HG03571 (cell line): ENCODE results near the gene RAD51AP2.
"Not testable (repeated sequence)": the region's sequence is repeated elsewhere in the genome, so short reads cannot be mapped to it uniquely, and the experiment has no call there.

Experiments used
- ATAC-seq: cut with Tn5 transposase; IDR thresholded peaks from one replicate; pipeline ENCODE4 v1.9.1; 2021; ENCODE audit not compliant: unreplicated experiment

RAD51AP2 gene

DNA sequence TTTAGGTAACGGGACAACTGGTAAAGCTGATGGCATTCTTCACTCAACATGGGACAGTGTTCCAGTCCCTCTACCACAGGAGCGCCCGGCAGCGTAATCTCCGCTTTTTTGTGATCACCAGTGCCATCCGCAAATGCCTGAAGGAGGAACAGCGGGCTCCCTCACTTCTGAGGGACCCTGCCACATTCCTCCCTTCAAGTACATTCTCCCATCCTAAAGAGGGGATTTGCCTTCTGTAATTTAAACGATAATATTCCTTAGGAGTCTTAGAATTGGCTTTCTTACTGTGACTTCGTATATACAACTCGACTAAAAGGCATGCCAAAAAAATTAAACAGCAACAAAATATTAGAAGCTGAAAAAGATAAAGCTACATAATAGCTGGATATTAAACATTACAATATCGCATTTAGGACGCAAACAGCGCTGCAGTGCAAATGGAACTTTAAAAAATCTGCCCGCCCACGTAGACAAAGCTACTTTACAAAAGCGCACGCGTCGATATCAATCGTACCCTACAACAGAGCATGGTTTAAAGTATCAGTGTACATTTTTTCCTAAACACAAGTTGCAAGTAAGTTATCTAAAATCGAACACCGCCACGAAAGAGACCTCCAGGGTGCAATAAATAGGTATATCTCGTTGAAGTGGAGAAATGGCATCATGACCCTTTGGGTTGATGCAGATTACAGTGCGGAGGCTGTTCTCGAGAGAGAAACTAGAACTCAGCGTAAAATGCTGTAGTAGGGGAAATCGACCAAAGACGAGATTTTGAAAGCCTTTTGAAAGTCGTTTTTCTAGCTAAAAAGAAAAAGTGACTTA, 20.0 kb upstream of the RAD51AP2 start:
- ATAC-seq = no peak

DNA sequence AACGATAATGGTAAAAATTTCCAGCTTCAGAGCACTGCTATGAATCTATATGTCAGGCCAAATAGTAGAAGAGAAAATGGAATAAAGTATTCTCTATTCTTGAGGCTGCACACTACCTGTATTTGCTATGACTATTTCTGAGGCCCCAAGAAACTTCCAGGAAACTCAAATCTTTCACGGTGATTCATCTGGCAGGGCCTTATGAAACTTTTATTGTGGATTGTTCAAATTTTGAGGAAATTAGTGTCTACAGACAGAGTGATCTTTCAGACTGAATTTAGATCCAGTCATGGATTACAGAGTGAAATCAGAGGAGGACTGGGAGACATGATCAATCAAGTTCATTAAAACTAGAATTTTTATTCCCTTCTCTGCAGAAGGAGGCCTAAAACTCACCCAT, 18.2 kb upstream of the RAD51AP2 start:
- no peak for ATAC-seq

DNA sequence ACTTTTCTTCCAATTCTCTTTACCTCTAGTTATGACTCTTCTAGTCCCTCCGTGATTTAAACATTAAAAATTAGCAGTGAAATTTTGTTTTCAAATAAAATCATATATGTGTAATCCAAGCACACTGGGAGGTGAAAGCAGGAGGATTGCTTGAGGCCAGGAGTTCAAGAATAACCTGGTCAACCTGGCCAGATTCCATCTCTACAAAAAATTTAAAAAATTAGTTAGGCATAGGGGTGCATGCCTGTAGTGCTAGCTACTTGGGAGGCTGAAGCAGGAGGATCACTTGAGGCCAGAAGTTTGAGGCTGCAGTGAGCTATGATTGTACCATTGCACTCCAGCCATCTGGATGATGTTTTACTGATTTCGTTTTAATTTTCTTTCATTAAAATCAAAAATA, 15.3 kb upstream of the RAD51AP2 start:
- no peak for ATAC-seq

DNA sequence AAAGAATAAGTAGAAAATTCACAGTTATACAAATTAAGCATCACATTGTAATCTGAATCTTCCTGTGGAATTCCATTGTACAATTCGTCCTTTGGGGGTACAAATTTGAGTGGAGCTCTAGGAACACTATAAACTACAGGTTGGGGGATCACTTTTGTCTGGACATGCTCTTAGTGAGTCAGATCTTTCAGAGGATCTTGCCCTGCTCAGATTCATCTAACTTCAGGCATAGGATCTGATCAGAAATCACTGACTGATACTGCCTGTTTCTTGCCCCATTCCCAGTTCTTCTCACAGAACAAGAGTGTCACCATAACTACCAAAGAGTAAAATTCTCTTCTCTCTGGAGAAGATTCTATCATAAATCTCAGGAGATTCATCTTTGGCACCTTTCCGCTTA, 11.5 kb upstream of the RAD51AP2 start:
- ATAC-seq = no peak

DNA sequence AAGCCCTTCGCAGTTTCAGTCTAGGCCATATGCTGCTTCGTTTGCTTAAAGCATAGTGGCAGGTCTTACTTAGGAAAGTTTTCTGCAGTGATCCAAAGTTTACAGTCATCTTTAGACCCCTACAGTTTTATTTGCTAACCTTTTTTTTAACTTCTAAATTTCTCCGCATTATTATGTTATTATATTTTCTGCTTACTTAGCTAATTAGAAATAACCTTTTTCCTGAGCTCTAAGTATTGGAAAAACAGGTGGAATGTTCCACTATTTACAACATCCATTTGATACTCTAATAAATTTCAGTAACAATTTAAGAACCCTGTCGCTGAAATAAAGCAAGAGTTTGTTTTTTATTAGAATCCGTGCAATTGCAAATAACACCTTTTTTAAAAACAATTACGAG, 4.1 kb upstream of the RAD51AP2 start:
- no peak for ATAC-seq

DNA sequence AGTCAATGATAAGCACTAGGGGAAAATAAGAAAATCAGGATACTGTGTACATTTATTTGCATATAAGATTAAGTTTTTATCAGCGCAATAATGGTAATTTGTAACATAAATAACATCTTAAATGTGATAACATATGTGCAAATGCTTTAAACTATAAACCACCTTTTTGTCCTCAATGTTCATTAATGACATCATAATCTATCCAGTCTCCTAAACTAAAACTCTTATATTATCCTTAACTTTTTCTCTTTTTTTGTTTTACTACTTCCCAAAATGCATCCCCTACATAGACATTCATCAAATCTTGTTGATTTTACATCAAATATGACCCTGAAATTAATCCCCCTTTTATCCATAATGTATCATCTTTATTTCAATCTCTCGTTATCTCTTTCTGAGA, 3.4 kb upstream of the RAD51AP2 start:
- no peak for ATAC-seq

DNA sequence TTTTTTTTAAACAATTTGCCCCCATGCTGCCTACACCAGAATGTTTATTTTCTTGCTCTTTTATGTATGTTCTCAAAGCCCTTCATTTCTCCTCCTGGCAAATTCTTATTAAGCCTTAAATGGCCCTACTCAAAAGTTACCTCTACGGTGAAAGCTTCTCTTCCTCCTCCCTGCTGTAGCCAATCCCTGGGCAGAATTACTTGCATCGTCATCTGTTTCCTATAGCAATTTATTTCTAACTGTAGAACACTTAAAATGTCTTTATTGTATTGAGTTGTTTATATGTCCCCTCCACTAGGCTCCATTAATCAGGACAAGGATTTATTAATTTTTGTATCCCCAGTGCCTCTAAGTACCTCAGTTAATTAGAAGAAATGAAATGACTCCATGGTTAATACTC, 2.5 kb upstream of the RAD51AP2 start:
- peak; percentile 42 for ATAC-seq

DNA sequence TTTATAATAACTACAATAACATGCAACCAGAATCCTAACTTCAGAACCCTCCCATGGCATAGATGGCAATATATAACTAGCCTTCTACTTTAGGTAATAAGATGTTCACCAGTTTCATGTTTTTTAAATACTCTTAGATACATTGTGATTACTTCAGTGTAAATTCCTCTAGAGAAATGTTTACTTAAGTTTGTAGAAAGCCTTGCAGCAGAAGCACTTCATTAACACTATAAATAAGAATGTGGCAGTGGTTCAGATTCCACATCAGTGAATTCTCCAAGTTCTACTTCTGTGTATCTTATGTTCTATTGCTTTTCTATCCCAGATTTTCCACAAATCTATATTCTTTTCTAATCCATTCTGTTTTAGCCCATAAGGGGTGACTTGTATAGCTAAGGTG, 1.2 kb upstream of the RAD51AP2 start:
- no peak for ATAC-seq

DNA sequence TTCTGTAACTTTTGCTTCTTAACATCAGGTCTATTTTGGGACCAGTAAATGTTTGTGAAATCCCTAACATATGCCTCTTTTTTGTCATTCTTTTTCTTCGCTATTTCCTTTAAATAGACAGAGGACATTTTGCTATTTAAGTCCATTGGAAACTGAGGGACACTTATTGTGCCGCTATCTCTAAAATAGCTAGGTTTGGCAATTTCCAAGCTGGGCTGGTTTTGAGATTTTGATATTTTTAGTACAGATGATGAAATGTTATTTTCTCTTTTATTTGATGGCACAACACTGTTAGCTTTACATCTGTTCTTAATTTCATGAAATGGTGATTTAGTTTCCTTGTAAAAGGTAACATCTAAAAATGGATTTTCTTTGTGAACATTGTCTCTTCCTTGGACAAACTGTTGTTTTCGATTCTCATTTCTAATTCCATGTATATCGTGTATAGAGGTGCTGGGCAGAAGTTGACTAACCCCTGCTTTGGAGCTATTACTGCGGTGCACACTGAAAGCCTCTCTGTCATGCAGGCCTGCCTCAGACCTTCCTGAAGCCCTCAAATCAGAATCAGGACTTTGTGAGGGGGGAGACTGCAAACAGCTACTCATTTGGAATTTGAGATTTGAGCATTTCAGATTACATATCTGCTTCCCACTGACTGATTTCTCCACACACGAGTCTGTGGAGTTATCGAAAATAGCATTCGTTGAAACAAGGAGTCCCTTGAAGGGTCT, 594 bp downstream of the RAD51AP2 start:
- ATAC-seq = peak; percentile 2

DNA sequence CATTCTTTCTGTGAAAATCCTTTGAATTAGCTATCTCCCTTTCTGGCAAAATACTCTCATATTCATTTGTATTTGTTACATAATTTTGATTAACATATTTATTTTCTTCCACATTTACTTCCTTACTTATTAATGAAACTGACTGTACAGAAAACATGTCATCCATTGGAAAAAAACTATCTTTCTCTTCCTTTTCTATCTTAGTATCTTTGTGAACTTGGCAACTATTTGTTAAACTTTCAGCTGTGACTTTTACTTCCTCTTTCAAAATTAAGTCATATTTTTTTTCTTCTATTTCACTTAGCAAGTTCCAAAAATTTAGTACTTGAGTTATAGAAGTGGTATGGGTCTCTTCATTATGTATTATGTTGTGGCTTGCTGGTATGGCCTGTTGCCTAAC, 2.6 kb downstream of the RAD51AP2 start:
- peak; percentile 33 for ATAC-seq

DNA sequence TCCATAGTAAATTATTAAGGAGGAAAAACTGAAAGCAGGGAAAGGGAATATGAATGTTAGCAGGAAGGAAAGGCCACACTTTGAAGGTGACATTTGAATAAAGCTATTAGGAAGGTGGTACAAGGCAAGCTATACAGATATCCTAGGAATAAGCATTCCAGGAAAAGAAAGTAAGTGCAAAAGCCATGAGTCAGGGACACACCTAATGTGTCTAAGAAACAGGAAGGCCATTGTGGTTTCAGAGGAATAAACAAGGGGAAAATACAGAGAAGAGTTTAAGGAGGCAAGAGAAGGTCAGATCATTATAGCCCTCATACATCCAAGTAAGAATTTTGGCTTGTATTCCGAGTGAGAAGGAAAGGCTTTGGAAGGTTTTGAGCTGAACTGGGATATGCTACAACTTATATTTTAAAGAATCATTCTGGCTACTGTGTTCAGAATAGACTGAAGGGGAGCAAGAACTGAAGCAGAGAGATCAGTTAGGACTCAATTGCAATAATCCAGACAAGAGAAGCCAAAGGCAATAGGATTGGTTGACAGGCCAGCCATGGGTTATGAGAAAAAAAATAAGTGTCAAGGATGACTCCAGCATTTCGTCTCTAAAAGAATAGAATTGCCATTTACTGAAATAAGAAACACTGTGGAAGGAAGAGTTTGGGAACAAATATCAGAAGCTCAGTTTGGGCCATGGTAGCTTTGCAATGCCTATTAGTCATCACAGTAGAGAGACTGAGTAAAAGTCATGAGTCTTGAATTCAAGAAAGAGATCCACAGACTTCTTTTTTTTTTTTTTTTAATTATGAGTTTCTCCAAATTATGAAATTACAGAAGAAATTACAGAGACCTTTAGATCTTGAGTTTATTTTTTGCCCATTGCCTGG, 11.3 kb downstream of the RAD51AP2 start:
- no peak for ATAC-seq

DNA sequence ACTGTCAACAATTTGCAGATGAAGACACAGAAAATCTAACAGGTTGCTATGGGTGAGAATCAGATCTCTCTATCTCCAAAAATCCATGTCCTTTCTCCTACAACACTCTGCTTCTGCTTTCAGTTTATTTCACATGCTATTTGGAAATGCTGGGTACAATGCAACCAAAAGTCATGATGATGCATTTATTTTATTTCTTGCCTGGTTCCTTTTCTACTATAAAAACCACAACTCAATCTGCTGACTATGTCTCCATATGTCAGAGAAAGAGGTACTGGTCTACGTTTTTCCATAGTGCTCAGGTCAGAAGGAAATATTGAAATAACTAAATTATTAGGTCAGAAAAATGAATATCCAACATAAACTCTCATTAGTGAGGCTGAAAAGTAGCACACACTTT, 20.5 kb downstream of the RAD51AP2 start:
- no peak for ATAC-seq

DNA sequence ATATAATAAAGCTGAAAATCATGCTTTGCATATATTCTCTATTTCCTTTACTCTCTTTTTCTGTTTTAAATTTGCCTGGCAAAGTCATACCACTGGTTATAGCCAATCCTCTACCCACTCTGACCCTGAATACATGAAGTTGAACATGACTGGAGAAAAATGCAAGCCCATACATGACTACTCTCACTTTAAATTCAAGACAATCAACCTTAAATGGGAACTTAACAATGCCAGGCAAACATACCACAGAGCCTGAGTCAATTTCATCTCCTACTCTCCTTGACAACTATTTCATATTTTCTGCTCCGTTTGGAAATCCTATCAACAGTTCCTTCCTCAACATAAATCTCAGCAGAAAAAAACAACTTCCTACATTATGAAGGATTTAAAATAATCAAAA, 22.6 kb downstream of the RAD51AP2 start:
- ATAC-seq = no peak

DNA sequence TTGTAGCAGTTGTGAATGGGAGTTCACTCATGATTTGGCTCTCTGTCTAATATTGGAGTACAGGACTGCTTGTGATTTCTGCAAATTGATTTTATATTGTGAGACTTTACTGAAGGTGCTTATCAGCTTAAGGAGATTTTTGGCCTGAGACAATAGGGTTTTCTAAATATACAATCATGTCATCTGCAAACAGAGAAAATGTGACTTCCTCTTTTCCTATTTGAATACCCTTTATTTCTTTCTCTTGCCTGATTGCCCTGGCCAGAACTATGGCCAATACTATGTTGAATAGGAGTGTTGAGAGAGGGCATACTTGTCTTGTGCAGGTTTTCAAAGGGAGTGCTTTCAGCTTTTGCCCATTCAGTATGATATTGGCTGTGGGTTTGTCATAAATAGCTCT, 28.1 kb downstream of the RAD51AP2 start:
- not testable (repeated sequence) for ATAC-seq

DNA sequence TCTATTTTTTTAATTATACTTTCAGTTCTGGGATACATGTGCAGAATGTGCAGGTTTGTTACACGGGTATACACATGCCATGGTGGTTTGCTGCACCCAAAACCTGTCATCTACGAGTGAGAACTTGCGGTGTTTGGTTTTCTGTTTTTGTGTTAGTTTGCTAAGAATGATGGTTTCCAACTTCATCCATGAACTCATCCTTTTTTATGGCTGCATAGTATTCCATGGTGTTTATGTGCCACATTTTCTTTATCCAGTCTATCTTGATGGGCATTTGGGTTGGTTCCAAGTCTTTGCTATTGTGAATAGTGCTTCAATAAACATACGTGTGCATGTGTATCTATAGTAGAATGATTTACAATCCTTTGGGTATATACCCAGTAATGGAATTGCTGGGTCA, 29.6 kb downstream of the RAD51AP2 start:
- not testable (repeated sequence) for ATAC-seq

DNA sequence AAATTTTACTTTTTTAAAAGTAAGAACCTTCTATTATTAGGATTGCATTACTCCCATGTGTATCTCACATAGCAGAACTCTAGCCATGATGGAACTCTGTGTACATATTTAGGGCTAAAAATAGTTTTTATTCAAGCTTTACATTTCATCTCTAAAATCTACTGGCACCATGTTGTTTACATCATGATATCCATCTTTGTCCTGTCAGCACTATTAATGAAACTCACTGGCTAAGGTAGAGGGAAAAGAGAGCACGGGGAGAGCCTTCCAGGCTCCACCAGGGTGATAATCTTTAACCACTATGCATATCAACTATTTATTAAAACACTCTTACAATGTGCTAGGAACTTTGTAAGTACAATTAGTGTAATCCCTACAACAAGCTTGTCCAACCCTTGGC, 34.7 kb downstream of the RAD51AP2 start:
- ATAC-seq = no peak

DNA sequence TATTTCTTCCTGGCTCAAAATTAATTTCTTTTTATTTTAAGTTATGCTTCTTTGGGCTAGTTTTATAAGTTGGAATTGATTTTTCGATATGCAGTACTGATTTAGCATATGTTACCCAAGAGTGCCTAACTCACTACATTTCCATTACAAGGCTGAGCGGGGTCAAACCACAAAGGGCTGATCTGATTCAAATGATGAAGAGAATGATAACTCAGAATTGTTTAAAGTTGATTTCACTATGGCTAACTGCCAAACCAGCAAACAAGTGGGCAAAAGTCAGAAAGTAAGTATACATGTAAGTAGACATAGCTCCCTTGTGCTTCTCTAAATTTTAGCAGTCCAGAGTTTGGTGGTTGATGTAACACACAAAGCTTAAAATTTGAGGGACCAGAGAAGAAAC, 35.6 kb downstream of the RAD51AP2 start:
- ATAC-seq = no peak

DNA sequence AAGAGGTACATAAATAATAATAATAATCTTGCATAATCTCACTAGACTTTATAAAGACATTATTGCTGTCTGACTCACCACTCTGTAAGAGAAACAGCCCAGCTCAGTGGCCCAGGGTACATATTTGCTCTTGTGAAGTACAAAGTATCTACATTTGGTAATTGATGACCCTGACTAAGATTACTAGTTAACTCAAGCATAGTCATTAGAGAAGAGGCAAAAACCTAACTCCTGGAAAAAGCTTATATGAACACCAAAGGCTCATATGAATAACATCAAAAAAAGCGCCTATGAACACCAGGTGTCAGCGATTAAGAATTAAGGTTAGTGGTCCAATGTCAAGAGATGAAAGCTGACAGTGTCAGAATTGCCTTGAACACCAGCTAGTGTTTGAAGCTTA, 38.4 kb downstream of the RAD51AP2 start:
- no peak for ATAC-seq

DNA sequence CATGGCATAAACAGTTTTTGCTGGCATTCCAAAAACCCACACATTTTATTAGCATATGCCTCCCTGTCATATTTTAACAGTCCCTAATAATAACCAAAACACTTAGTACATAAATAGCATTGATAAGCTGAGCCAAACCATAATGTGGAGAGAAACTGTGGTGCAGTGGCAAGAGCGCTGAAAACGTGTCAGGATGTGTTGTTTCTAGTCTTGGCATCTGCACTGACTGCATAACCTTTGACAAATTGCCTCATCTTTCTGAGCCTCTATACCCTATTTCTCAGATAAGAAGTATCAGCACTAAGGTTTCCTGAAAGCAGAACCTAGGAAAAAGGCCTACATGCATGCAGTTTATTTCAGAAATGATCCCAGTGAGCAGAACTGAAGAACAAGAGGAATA, 41.4 kb downstream of the RAD51AP2 start:
- ATAC-seq = no peak

DNA sequence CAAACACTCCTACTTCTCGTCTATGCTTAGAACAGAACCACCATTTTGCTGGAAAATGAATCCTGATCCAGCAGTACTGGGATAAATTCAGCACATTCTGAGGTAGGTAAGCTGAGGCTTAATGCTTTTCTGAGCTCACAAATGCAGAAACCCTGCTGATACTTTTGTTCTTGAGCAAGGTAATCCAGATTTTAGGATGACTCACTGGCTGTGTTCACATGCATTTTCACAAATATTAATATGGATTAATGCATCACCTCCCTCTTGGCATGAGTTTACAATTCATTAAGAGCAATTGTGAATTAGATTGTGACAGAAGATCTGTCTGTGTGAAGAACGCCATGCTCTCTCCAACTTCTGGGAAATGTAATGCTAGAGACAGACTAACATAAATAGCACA, 42.2 kb downstream of the RAD51AP2 start:
- no peak for ATAC-seq

DNA sequence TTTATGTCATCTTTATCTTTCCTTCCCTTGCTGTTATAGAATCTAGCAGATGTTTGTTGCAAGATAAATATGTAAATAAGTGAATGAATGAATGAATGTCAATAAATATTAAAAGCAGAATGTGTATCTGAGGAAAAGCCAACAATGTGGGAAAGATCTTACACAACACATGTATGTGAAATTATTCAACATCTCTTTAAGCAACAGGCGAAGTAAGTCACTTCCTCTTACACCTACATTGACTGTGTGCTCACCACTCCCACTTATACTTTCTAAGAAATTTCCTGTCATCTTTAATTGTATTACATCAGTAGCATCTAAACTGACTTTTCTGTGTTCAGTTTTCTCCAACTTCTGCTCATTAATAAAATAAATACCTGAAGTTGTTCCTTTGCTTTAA, 43.0 kb downstream of the RAD51AP2 start:
- no peak for ATAC-seq

DNA sequence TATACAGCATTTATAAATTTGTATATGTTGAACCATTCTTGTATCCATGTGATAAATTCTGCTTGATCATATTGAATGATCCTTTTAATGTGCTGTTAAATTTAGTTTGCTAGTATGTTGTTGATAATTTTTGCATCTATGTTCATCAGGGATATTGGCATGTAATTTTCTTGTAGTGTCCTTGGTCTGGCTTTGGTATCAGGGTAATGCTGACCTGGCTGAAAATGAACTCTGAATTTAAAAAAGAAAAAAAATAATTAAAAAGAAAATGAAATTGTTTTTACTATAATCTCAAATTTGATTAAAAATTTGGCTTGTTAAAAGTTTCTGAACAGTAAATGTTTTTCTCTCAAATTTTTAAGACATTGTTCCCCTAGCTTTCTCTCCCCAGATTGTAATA, 46.3 kb downstream of the RAD51AP2 start:
- no peak for ATAC-seq
